Measurements from ENCODE around the gene KRTAP9-2.
"Not testable (repeated sequence)": the region's sequence is repeated elsewhere in the genome, so short reads cannot be mapped to it uniquely, and the experiment has no call there.

Gene KRTAP9-2, protein sequence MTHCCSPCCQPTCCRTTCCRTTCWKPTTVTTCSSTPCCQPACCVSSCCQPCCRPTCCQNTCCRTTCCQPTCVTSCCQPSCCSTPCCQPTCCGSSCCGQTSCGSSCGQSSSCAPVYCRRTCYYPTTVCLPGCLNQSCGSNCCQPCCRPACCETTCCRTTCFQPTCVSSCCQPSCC

DNA sequence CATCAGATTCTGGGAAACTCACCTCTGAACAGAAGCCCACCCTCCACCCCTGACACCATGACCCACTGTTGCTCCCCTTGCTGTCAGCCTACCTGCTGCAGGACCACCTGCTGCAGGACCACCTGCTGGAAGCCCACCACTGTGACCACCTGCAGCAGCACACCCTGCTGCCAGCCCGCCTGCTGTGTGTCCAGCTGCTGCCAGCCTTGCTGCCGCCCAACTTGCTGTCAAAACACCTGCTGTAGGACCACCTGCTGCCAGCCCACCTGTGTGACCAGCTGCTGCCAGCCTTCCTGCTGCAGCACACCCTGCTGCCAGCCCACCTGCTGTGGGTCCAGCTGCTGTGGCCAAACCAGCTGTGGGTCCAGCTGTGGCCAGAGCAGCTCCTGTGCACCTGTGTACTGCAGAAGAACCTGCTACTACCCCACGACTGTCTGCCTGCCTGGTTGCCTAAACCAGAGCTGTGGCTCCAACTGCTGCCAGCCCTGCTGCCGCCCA is at the start of gene KRTAP9-2:
KRTAP9-2 (plus strand) TSS at position 51 of the 498 bp plus-strand sequence; CDS start at position 58, 7 bp downstream.
- H3K4me2 ChIP-seq; H3K36me3 ChIP-seq (ENCODE audit: insufficient read depth); H3K4me1 ChIP-seq (ENCODE audit: low read depth, poor library complexity, severe bottlenecking); H4K20me1 ChIP-seq (ENCODE audit: insufficient read depth); H2AFZ ChIP-seq (ENCODE audit: low read depth); H3K27me3 ChIP-seq (ENCODE audit: insufficient read depth, low read depth); H3K79me2 ChIP-seq (ENCODE audit: insufficient read depth, low read depth); H3K27ac ChIP-seq; H3K9ac ChIP-seq; H3K4me3 ChIP-seq (IDR thresholded peaks at IDR 0.05; ENCODE audit: insufficient read depth, low read depth, low read length): not testable (repeated sequence)

DNA sequence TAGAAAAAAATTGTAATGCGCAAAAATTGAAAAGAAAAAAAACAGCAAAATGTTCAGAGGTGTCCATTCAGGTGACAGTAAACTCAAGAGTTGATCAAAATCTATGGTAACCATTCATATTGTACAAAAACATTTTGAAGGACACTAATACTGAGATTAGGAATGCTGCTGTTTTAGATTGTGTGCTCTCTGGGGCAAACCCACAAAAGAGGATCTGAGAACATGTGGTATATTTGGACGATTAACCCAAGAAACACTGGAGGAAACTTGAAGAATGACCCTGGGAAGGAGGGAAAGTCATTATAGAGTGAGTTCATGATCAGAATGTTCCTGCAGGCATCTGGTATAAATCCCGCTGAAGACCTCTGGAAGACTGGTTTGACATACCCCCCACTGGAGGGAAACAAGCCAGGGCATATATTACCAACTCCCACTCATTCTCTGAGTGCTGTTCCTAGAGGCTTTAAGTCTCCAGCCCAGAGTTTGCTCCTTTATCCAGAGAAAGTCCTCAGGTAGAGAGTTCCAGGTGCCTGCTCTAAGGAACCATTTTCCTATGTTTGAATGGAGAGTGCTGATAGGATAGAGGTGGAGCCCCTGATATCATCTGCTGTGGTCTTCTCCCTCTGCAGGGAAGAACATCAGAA is 49.6 kb upstream of the KRTAP9-2 start:
- Histone ChIP-seq H3K79me2 (ENCODE audit: insufficient read depth, low read depth) (no peaks in the 10 kb centered on the region), H3K27me3 (ENCODE audit: insufficient read depth, low read depth) (no peaks in the 10 kb centered on the region), H3K4me1 (ENCODE audit: low read depth, poor library complexity, severe bottlenecking) (peaks cover 10% of the 10 kb centered on the region), H4K20me1 (ENCODE audit: insufficient read depth) (no peaks in the 10 kb centered on the region), H3K4me3 (IDR thresholded peaks at IDR 0.05; ENCODE audit: insufficient read depth, low read depth, low read length) (no peak overlapping the region), H3K9ac (no peak overlapping the region), H2AFZ (ENCODE audit: low read depth) (no peak overlapping the region), H3K27ac (no peak overlapping the region), H3K36me3 (ENCODE audit: insufficient read depth) (no peaks in the 10 kb centered on the region), H3K4me2 (no peak overlapping the region)
- TF ChIP-seq, protein P1, sequence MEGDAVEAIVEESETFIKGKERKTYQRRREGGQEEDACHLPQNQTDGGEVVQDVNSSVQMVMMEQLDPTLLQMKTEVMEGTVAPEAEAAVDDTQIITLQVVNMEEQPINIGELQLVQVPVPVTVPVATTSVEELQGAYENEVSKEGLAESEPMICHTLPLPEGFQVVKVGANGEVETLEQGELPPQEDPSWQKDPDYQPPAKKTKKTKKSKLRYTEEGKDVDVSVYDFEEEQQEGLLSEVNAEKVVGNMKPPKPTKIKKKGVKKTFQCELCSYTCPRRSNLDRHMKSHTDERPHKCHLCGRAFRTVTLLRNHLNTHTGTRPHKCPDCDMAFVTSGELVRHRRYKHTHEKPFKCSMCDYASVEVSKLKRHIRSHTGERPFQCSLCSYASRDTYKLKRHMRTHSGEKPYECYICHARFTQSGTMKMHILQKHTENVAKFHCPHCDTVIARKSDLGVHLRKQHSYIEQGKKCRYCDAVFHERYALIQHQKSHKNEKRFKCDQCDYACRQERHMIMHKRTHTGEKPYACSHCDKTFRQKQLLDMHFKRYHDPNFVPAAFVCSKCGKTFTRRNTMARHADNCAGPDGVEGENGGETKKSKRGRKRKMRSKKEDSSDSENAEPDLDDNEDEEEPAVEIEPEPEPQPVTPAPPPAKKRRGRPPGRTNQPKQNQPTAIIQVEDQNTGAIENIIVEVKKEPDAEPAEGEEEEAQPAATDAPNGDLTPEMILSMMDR (conservative IDR thresholded peaks at IDR 0.05; ENCODE audit: low read depth, low read length): no peak

DNA sequence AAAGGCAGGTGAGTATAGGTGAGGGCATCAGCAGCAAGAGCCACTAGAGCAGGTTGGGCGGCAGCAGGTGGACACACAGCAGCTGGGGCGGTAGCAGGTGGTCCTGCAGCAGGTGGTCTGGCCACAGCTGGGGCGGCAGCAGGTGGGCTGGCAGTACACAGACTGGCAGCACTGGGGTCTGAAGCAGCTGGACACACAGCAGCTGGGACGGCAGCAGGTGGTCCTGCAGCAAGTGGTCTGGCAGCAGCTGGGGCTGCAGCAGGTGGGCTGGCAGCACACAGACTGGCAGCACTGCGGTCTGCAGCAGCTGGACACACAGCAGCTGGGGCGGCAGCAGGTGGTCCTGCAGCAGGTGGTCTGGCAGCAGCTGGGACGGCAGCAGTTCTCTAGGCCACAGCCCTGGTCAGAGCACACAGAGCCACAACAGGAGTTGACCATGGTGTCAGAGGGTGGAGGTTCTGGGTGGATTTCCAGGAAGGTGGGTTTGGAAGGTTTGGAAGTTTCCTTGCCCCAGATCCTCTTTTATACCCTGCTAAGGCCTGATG is 48.6 kb upstream of the KRTAP9-2 start, which contains the start of gene KRTAP4-2:
KRTAP4-2 (minus strand) TSS at position 495 of the 545 bp plus-strand sequence; CDS start at position 438, 57 bp downstream.
- H3K4me1 ChIP-seq (ENCODE audit: low read depth, poor library complexity, severe bottlenecking): peaks cover 10% of the 10 kb centered on the region
- H3K79me2 ChIP-seq (ENCODE audit: insufficient read depth, low read depth): no peaks in the 10 kb centered on the region
- no peaks in the 10 kb centered on the region for H3K36me3 ChIP-seq (ENCODE audit: insufficient read depth)
- no peaks in the 10 kb centered on the region for H4K20me1 ChIP-seq (ENCODE audit: insufficient read depth)
- no peak within 1 kb of the TSS for H3K9ac ChIP-seq
- H3K4me3 ChIP-seq (IDR thresholded peaks at IDR 0.05; ENCODE audit: insufficient read depth, low read depth, low read length): no peak within 1 kb of the TSS
- TF ChIP-seq, protein P1 (conservative IDR thresholded peaks at IDR 0.05; ENCODE audit: low read depth, low read length): no peak
- H3K27ac ChIP-seq: no peak within 1 kb of the TSS
- no peaks in the 10 kb centered on the region for H3K27me3 ChIP-seq (ENCODE audit: insufficient read depth, low read depth)
- no peak within 1 kb of the TSS for H3K4me2 ChIP-seq
- no peak within 1 kb of the TSS for H2AFZ ChIP-seq (ENCODE audit: low read depth)

DNA sequence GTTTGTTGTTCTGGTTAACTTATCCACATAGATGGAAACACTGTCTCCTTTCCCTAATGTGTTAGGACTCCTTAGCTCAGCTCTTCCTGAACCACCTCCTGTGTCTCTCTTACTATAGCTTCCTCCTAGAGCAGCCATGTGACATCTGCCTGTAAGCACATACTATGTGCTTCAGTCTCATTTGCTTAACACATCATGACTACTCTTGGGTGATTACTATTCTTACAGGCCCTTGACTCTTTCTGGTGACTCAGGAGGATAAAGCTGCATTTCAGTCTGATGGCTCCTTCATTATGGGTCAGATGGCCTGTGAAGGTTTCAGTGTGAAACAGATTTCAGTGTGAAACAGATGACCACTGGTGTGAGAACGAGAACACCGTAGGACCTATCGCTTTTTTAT is 48.1 kb upstream of the KRTAP9-2 start:
- H3K27me3 ChIP-seq (ENCODE audit: insufficient read depth, low read depth): no peaks in the 10 kb centered on the region
- H3K27ac ChIP-seq: no peak overlapping the region
- H2AFZ ChIP-seq (ENCODE audit: low read depth): no peak overlapping the region
- H3K4me2 ChIP-seq: no peak overlapping the region
- H3K4me1 ChIP-seq (ENCODE audit: low read depth, poor library complexity, severe bottlenecking): peaks cover 10% of the 10 kb centered on the region
- H3K36me3 ChIP-seq (ENCODE audit: insufficient read depth): no peaks in the 10 kb centered on the region
- no peaks in the 10 kb centered on the region for H4K20me1 ChIP-seq (ENCODE audit: insufficient read depth)
- H3K79me2 ChIP-seq (ENCODE audit: insufficient read depth, low read depth): no peaks in the 10 kb centered on the region
- TF ChIP-seq, protein P1 (conservative IDR thresholded peaks at IDR 0.05; ENCODE audit: low read depth, low read length): no peak
- no peak overlapping the region for H3K9ac ChIP-seq
- no peak overlapping the region for H3K4me3 ChIP-seq (IDR thresholded peaks at IDR 0.05; ENCODE audit: insufficient read depth, low read depth, low read length)
